Measurements from ENCODE around the gene KRTAP5-11.
"Not testable (repeated sequence)": the region's sequence is repeated elsewhere in the genome, so short reads cannot be mapped to it uniquely, and the experiment has no call there.

The KRTAP5-11 gene

DNA sequence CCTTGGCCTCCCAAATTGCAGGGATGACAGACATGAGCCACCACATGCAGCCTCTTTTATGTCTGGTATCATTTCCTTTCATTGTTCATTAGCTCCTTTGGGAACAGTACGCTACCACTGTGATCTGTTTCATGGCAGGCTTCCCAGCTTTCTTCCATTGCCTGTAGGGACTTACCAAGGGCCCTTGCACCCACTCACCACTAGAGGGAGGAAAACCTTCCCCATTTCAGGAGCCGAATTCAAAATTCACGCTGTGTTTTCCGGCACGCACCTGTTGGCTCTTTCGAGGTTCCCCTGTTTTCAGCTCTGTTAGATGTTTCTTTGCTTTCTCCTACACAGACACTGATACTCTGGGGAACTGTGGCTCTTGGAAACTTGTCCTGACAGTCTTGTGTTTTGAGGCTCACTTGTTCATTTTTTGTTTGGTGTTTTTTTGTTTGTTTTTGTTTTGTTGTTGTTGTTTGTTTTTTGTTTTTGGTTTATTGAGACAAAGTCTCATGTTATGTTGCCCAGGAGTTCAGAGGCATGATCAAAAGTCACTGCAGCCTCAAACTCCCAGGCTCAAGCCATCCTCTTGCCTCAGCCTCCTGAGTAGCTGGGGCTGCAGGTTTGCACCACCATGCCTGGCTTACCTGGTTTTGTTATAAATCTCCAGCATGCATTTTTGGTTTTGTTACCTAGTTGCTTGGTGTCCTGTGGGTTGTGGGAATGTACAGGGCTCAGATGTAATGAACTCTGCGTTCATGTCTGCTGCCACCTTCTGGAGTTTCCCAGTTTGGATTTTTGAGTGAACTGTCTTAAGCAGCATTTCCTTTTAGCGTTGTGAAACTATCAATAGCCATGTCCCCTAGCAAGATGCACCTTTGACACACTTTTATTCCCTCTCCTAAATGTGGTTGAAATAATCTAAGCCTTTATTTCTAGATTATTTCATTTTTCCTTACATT is 2.3 kb downstream of the KRTAP5-11 start:
- TF ChIP-seq, protein P1, sequence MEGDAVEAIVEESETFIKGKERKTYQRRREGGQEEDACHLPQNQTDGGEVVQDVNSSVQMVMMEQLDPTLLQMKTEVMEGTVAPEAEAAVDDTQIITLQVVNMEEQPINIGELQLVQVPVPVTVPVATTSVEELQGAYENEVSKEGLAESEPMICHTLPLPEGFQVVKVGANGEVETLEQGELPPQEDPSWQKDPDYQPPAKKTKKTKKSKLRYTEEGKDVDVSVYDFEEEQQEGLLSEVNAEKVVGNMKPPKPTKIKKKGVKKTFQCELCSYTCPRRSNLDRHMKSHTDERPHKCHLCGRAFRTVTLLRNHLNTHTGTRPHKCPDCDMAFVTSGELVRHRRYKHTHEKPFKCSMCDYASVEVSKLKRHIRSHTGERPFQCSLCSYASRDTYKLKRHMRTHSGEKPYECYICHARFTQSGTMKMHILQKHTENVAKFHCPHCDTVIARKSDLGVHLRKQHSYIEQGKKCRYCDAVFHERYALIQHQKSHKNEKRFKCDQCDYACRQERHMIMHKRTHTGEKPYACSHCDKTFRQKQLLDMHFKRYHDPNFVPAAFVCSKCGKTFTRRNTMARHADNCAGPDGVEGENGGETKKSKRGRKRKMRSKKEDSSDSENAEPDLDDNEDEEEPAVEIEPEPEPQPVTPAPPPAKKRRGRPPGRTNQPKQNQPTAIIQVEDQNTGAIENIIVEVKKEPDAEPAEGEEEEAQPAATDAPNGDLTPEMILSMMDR (IDR thresholded peaks at IDR 0.05), result peak; percentile 55 to 74
- Histone ChIP-seq H3K4me1 (no peaks in the 10 kb centered on the region), H3K27ac (no peak overlapping the region), H3K27me3 (peaks cover 0 to 22% of the 10 kb centered on the region in 2 donors), H3K36me3 (no peaks in the 10 kb centered on the region), H3K4me3 (no peak overlapping the region), H3K9me3 (no peaks in the 10 kb centered on the region)
- DNase-seq, result peak in 1 of 2 donors; percentile 37
- intact Hi-C loops (cut with DNase I; ENCODE audit: low total_unique reads), result no loop called here

DNA sequence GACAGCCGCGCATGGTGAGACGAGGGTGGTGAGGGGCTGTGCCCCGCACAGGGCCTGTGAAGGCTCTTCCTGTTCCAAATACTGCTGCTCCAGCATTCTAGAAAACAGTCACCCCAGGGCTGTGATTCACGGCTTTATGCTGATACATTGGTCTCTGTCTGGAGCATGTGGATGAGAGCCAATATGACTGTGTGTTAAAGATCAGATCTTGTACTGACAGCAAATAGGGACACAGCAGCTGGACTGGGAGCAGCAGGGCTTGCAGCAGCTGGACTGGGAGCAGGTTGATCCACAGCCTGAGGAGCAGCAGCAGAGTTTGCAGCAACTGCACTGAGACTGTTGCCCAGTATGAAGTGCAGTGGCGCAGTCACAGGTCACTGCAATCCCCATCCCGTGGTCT is 3.2 kb downstream of the KRTAP5-11 start:
- DNase-seq; intact Hi-C loops (cut with DNase I; ENCODE audit: low total_unique reads); H3K4me3 ChIP-seq; H3K9me3 ChIP-seq; H3K27ac ChIP-seq; H3K36me3 ChIP-seq; H3K4me1 ChIP-seq: not testable (repeated sequence)
- peaks cover 0 to 19% of the 10 kb centered on the region in 2 donors for H3K27me3 ChIP-seq

DNA sequence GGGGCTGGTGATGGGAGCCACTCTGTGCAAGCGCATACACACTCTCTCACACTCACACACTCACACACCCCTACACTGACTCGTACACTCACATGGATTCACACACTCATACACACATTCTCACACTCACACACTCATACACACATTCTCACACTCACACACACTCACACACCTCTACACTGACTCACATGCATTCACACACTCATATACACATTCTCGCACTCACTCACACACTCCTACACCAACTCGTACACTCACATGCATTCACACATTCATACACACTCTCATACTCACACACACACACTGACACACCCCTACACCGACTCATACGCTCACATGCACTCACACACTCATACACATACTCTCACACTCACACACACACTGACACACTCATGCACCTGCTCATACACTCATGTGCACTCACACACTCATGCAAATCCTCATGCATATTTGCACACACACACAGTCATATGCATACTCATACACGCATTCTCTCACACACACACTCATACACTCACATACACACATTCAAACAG is 5.1 kb downstream of the KRTAP5-11 start:
- H3K4me1 ChIP-seq, result no peaks in the 10 kb centered on the region
- no peak for DNase-seq
- intact Hi-C loops (cut with DNase I; ENCODE audit: low total_unique reads), result no loop called here
- no peak overlapping the region for H3K4me3 ChIP-seq
- no peak overlapping the region for H3K27ac ChIP-seq
- no peaks in the 10 kb centered on the region for H3K36me3 ChIP-seq
- TF ChIP-seq, protein P1 (IDR thresholded peaks at IDR 0.05), result no peak
- peaks cover 0 to 13% of the 10 kb centered on the region in 2 donors for H3K27me3 ChIP-seq
- H3K9me3 ChIP-seq, result no peaks in the 10 kb centered on the region

DNA sequence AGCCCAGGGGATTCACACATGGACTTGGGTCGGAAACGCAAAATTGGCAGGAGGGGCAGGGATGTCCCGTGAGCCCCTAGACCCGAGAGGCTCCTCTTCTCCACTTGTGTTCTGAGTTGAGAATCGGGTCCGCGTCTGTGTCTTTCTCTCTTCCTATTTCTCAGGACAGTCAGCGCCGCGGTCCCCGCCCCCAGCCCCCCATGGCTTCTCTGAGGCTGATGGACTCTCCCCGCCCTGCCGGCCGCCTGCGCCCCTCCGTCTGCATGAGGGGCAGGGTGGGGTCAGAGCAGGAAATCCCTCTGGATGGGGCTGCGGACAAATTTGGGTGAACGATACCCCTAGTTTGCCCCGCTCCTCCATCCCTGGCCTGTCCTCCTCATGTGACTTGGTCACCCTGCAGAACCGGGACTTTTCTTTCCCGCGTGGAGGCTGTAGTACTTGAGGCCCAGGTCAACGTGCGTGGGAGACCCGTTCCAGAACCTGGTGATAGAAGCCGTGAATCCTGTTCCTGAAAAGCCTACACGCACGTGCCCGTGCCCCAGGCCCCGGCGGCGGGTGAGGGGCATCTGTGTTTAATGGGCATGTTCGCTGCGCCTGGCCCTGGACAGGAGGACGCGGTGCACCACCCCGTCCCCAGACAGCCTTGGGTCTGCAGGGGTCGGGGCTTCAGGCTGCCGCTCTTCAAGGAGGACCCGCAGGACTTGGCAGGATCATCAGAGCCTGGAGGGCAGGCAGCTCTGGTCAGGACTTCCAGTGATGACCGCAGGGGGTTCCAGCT is 5.8 kb downstream of the KRTAP5-11 start:
- H3K4me1 ChIP-seq; H3K27me3 ChIP-seq; intact Hi-C loops (cut with DNase I; ENCODE audit: low total_unique reads); H3K9me3 ChIP-seq; DNase-seq; H3K36me3 ChIP-seq; H3K27ac ChIP-seq; H3K4me3 ChIP-seq: not testable (repeated sequence)

DNA sequence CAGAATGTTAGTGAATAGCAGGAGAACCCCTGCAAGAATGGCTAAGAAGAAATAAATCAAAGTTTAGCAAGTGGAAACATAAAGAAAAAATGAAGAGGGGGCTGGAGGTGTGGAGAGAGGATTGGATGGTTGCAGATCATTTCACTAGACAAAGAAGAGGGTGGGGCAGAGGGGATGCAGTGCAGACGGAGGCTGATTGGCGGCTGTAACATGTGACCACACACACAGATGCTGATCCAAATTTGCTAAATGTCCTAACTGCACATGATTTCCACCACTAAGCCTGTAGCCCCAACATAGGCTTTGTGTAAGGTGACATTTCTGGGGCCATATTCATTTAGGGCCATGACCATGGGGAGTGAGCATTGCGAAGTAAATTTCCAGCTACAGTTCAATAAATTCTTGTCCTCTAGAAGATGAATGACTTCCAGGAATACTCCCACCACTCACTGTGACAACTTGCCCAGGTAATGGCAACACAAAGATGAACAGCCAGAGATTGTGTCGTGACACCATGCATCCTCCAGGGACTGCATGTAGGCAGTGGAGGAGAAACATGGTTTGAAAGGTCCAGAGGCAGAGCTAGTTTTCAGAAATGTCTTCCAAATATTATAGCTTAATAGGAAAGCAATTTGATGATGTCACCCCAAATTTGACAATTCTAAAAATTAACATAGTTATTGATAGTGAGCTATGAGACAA is 6.8 kb downstream of the KRTAP5-11 start:
- Histone ChIP-seq H3K9me3 (no peaks in the 10 kb centered on the region), H3K27me3 (peaks cover 0 to 5% of the 10 kb centered on the region in 2 donors), H3K27ac (no peak overlapping the region), H3K4me3 (no peak overlapping the region), H3K4me1 (no peaks in the 10 kb centered on the region), H3K36me3 (no peaks in the 10 kb centered on the region)
- DNase-seq, result no peak
- intact Hi-C loops (cut with DNase I; ENCODE audit: low total_unique reads), result no loop called here
- TF ChIP-seq, protein P1 (IDR thresholded peaks at IDR 0.05), result no peak

DNA sequence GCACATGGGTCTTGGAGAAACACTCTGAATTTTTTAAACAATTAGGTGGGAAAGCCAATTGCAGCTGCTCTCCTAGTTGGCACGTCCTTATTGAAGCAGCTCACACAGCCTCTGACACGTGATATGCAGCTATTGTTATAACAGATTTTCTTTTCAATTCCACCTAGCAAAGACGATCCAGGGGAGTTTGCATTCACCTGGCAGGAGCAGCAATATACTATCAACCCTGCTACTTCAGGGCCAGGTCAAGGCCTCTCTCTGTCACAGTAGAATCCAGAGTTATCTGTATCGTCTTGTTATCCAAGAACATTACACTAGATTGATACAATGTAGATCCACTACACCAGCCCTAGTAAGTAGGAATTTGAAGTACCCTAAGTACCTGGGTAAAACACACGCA is 8.3 kb downstream of the KRTAP5-11 start:
- H3K9me3 ChIP-seq, result no peaks in the 10 kb centered on the region
- H3K4me3 ChIP-seq, result no peak overlapping the region
- intact Hi-C loops (cut with DNase I; ENCODE audit: low total_unique reads), result no loop called here
- H3K36me3 ChIP-seq, result no peaks in the 10 kb centered on the region
- peaks cover 0 to 5% of the 10 kb centered on the region in 2 donors for H3K27me3 ChIP-seq
- H3K4me1 ChIP-seq, result no peaks in the 10 kb centered on the region
- no peak for DNase-seq
- TF ChIP-seq, protein P1 (IDR thresholded peaks at IDR 0.05), result no peak
- no peak overlapping the region for H3K27ac ChIP-seq

All from tibial artery (tissue), 4 donors.